LNCaP clone FGC (cell line): ENCODE measurements around the gene TMEM151A.
A peak's percentile ranks its signal among the peaks of the same experiment; 100 is the strongest.

ENCODE experiments used
- DNase-seq: peaks from one replicate; pipeline ENCODE4 v3.0.0-alpha.2; 2011; ENCODE audit warnings: low read depth
- H3K4me3 ChIP-seq: 2 replicates; pipeline ENCODE4 v1.5.1; 2011; ENCODE audit warnings: mild to moderate bottlenecking, low read depth, low read length, control low read depth
- TF ChIP-seq, protein P1 (sequence below): IDR thresholded peaks from 2 replicates; pipeline ENCODE4 v1.5.1; 2012; ENCODE audit warnings: mild to moderate bottlenecking; ENCODE audit not compliant: control insufficient read depth, insufficient read depth; ENCODE audit errors: extremely low read depth

TMEM151A gene

DNA sequence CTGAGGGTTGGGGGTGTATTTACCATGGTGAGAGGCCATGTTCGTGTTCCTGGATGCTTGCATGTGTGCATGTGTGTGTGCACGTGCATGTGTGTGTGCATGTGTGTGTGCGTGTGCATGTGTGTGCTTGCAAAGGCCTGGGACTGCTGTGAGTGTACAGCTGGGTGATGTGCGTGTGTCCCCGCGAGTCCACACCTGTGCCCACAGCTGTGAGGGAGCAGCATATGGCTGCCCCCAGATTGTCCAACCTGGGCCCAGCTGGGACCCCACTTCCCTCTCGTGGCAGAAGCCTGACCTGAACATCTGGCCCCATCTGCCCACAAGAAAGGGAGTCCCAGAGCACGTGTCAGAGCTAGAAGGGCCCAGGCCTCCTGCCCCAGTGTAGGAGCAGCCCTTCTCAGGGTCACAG lies 33.6 kb downstream of the TMEM151A start:
- TF ChIP-seq, protein P1, sequence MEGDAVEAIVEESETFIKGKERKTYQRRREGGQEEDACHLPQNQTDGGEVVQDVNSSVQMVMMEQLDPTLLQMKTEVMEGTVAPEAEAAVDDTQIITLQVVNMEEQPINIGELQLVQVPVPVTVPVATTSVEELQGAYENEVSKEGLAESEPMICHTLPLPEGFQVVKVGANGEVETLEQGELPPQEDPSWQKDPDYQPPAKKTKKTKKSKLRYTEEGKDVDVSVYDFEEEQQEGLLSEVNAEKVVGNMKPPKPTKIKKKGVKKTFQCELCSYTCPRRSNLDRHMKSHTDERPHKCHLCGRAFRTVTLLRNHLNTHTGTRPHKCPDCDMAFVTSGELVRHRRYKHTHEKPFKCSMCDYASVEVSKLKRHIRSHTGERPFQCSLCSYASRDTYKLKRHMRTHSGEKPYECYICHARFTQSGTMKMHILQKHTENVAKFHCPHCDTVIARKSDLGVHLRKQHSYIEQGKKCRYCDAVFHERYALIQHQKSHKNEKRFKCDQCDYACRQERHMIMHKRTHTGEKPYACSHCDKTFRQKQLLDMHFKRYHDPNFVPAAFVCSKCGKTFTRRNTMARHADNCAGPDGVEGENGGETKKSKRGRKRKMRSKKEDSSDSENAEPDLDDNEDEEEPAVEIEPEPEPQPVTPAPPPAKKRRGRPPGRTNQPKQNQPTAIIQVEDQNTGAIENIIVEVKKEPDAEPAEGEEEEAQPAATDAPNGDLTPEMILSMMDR = no peak
- H3K4me3 ChIP-seq = no peak overlapping the region
- DNase-seq = no peak

DNA sequence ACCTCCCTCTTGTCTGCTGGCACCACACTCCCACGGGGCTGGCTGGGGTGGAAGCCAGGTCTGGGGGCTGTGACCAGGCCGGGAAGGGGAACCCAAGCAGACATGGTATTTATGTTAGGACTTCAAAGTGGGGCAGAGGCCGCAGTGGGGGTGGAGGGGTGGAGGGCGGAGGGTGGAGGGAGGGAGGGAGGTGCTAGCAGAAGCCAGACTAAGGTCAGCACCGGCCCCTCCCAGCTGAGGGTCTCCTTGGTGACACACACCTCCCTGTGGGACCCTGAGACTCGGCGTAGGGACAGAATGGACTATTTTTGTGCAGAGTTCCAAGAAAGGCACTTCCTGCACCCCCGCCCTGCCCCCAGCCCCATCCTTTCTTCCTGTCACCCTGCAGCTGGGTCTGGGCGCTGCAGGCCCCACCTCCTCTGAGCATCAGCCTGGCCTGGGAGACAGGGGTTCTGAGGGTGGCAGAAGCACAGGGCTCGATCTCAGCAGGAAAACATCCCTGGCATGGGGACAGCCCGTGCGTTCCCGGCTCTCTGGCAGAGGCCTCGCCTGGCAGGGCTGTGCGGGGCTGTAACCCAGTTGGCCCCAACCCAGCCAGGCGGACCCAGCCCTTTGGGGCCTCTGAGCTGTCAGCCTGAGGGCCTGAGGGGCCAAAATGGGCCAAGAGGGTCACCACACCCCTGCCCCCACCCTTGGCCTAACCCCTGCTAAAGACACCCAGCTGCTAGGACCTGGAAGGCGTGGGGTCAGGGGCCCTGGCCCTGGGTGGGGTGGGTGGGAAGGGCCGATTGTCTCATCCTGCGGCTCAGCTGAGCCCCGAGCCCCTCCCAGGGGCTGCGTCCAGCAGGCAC lies 34.8 kb downstream of the TMEM151A start:
- no peak for DNase-seq
- TF ChIP-seq, protein P1 = no peak
- H3K4me3 ChIP-seq = no peak overlapping the region

DNA sequence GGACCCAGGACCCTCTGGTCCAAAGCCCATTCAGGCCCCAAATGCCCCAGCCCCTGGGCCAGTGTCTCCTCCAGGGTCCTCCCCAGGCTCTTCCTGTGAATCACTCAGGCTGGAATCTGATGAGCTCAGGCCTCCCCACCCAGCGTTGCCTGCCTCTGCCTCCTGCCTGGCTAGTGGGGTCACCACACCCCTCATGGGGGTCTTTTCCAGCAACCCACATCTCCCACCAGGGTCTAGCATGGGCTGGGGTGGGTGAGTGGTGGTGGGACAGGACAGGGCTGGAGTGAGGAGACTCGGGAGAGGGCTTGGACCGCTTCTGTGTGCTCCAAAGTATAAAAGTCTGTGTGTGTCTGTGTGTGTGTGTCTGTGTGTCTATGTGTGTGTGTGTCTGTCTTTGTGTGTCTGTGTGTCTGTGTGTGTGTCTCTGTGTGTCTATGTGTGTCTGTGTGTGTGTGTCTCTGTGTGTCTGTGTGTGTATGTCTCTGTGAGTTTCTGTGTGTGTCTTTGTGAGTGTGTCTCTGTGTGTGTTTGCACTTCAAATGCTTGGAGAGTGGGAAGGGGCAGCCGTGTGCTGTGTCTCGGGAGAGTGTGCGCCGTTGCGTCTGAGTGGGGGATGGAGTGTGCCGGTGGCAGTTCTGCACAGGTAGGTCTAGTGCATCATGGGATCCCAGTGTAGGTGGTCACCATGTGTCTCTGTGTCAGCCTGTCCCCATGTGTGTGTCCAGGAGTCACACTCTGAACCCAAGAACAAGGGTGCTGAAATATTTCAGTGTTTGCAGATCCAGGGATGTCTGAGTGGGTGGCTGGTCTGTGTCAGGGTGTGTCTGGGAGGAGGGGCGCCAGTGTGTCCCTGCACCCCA lies 35.7 kb downstream of the TMEM151A start:
- TF ChIP-seq, protein P1 = no peak
- DNase-seq = no peak
- H3K4me3 ChIP-seq = no peak overlapping the region

DNA sequence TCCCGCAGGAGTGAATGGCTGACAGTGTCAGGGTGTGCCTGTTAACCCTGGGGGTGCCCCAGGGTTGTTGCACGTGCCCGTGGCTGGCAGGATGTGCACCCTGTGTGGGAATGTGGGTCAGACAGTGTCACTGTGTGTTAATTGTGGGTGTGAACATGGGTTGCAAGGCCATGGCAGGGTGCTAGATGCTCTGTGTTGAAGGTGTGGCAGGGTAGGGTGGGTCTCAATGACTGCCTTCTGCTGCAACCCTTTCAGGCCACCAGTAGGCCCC lies 36.3 kb downstream of the TMEM151A start:
- no peak for DNase-seq
- no peak overlapping the region for H3K4me3 ChIP-seq
- TF ChIP-seq, protein P1 = no peak

DNA sequence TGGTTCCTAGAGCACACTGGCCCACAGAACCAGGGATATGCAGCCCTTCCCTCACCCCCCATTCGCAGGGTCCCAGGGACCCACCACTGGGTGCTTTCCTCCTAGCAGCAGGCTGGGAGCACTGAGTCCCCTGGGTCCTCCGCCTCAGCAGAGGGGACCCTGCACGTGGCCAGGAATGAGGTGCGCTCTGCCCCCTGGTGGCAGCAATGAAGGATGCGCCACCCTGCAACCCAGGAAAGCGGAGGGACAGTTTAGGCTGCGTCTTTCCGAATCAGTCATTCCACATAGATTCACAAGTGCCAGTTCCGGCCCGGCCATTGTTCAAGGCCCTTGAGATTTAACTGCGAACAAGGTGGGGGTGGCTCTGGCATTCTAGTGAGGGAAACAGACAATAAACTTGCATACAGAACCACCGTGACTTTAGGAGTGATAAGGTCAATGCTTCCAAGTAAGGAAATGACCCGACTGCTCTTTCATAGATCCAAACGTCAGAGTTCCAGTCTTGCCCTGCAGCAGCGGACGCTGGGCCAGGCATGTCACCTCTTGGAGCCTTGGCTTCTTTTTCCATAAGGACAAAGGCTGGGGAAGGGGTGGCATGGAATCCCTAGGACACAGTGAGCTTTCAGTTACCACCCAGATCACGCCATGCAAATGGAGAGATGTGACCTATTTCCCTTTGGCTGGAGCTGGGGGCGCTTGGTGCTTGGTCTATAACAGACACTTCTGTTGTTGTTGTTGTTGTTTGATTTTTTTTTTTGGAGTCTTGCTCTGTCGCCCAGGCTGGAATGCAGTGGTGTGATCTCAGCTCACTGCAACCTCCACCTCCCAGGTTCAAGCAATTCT lies 36.8 kb downstream of the TMEM151A start:
- DNase-seq = no peak
- TF ChIP-seq, protein P1 = peak; percentile 93
- no peak overlapping the region for H3K4me3 ChIP-seq

DNA sequence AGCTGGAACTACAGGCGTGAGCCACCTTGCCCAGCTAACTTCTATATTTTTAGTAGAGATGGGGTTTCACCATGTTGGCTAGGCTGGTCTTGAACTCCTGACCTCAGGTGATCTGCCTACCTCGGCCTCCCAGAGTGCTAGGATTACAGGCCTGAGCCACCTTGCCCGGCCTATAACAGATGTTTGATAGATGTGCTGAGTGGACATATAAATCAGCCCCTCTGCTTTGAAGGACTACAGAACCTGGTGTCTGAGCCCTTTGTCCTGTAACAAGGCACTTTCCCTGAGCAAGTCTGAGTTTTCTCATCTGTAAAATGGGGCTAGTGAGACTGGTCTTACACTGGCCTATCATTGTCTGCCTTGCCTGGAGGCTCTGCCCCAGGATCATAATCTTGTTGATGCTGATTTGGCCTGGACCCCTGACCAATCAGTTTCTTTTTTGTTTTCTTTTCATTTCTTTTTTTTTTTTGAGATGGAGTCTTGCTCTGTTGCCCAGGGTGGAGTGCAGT lies 37.5 kb downstream of the TMEM151A start:
- no peak overlapping the region for H3K4me3 ChIP-seq
- TF ChIP-seq, protein P1 = no peak
- no peak for DNase-seq
